WTC11 (cell line): ENCODE measurements around the gene IVD.

ENCODE experiments used
- CTCF ChIP-seq: fragments of 200-600 bp; IDR thresholded peaks from 2 replicates; pipeline ENCODE4 v1.8.0; 2022; ENCODE audit warnings: antibody characterized with exemption
- JUN ChIP-seq: sonication (generic); formaldehyde crosslinking; IDR thresholded peaks from 2 replicates; pipeline ENCODE4 v1.8.0; 2023; ENCODE audit warnings: mild to moderate bottlenecking, missing genetic modification reagents
- SMAD4 ChIP-seq: sonication (generic); formaldehyde crosslinking; IDR thresholded peaks from 2 replicates; pipeline ENCODE4 v1.8.0; 2022; ENCODE audit warnings: mild to moderate bottlenecking, missing genetic modification reagents

GRCh38 chr15:40369474-40369869 lies 36.1 kb upstream of the IVD start:
- TF ChIP-seq JUN (CRISPR knock-in tag) (no peak), SMAD4 (CRISPR knock-in tag) (no peak), CTCF (no peak)
